HuH-7.5 (cell line): ENCODE data around the gene CFAP69.
"Not testable (repeated sequence)": the region's sequence is repeated elsewhere in the genome, so short reads cannot be mapped to it uniquely, and the experiment has no call there.

Experiments used
- DNase-seq: peaks from one replicate; pipeline ENCODE4 v3.0.0; 2011; ENCODE audit warnings: low spot score

The CFAP69 gene

DNA sequence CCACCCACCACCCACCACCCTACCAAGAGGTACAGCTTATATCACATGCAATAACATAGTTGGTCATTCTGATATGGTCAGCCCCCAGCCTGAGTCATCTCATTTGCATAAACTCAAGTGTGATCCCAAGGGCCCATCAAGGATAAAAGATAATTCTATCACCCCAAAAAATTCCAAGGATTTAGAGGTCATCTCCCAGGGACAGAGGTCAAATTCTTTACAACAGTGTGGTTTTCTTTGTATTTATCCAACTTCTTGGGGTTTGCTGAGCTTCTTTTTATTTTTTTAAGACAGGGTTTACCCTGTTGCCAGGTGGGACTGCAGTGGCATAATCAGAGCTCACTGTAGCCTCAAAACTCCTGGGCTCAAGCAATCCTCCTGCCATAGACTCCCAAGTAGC lies 92.1 kb downstream of the CFAP69 start:
- no peak for DNase-seq

DNA sequence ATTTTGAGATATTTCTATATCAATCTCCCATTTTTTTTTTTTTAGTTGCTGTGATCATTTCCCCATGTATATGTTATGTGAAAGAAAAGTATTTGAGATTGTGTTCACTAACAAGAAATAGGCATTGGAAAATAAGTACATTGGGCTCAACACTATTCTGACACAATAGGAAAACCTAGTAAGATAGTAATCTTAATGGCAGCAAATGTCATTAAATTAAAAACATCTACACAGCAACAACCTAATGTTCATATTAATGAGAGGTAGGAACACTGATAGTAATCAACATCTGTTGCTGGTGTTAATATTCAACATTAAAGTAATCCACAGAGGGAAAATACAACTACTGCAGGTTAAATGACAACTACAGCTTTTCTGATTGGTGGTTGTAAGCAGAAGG lies 100.0 kb downstream of the CFAP69 start:
- DNase-seq = no peak

DNA sequence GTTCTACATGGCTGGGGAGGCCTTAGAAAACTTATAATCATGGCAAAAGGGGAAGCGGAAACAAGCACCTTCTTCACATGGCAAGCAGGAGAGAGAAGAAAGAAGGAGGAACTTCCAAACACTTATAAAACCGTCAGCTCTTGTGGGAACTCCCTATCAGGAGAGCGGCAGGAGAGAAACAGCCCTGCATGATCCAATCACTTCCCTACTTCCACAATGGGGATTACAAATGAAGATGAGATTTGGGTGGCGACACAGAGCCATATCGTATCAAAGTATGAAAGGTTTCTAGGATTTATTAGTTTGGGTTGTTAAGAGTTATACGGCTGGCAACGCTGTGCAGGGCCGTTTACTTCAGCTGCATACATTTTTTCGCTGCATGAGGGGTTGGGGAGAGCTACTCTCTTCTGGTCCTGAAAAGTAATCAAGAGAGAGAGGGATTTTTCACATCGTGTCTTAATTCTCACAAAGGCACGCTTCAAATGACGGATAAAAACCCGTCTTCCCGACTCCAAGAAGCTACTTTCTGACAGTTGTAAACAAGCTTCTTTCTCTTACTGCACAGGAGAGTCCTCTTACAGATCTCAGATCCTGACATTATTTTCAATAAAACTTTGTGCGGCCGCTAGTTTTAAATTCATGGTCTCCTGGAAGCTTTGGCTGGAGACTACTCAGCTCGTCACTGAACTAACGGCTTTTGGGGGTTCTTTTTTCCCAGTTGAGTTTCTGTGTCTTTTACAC lies 100.8 kb downstream of the CFAP69 start:
- DNase-seq = no peak

DNA sequence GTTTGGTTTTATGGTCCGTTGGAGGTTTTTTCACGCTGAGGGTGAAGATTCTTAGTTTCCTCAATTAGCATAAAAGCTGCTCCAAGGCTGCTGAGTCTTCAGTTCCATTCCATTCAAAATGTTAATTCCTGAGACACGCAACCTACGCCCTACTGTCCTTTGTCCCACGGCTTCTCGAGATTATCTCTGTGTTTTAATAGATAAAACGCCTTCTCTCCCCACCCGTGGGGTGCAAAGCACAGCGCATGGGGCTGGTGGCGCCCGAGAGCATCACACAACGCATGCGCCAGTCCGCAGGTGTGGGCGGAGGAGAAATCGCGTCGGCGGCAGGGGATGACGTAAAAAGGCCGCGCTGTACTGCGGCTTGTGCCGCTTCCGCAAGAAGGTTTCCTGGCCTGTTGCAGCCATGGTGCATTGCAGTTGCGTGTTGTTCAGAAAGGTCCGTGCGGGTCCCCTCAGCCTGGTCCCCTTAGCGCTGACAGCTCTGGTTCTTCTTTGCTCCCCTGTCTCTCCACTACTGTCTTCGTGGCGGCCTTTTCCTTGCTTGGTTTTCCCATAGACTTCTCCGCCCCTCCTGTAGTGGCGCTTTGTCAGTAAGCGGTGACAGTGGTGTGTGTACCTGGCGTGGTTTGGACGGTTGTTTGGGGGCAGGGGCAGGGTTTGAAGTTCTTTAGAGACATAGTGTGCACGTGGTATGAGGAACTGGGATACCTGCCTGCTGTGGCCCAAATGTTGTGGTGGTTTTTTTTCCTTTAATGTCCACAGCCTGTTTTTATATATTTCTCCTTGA lies 101.6 kb downstream of the CFAP69 start, which contains the start of gene GTPBP10:
GTPBP10 (plus strand) TSS at position 381 of the 790 bp plus-strand sequence; CDS start at position 407, 26 bp downstream.
- DNase-seq = peak; percentile 68

DNA sequence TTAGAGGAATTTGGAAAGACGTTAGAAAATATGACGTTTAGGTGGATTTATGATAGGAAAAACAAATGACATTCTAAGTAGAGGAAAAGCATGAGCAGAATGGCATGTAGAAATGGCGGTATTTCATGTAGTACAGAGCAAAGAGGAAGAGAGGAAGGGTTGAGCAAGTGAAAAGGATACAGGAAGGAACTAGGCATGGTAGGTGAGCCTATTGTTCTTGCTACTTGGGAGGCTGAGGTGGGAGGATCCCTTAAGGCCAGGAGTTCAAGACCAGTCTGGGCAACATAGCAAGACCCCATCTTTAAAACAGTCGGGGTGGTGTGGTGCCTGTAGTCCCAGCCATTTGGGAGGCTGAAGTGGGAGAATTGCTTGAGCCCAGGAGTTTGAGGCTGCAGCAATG lies 102.8 kb downstream of the CFAP69 start:
- DNase-seq = no peak

DNA sequence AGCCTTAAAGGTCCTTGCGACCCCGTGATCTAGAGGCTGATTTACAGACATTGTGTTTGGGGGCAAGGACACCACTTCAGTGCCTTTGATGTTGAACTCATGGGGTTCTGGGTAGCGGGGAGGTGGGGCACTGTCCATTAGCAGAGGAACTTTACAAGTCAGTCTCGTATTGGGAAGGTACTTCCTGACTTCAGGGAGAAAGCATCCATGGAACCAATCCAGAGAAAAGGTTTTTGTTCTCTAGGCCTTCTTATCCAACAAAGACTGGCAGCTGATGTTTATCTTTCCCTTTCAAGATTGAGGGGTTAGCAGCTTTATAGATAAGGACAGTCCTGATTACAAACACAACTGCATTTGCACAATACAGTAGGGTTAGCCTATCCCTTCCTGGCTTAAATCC lies 104.3 kb downstream of the CFAP69 start:
- no peak for DNase-seq

DNA sequence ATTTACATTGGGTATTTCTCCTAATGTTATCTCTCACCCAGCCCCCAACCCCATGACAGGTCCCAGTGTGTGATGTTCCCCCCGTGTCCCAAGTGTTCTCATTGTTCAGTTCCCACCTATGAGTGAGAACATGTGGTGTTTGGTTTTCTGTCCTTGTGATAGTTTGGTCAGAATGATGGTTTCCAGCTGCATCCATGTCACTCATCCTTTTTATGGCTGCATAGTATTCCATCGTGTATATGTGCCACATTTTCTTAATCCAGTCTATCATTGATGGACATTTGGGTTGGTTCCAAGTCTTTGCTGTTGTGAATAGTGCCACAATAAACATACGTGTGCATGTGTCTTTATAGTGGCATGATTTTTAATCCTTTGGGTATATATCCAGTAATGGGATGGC lies 105.1 kb downstream of the CFAP69 start:
- not testable (repeated sequence) for DNase-seq

DNA sequence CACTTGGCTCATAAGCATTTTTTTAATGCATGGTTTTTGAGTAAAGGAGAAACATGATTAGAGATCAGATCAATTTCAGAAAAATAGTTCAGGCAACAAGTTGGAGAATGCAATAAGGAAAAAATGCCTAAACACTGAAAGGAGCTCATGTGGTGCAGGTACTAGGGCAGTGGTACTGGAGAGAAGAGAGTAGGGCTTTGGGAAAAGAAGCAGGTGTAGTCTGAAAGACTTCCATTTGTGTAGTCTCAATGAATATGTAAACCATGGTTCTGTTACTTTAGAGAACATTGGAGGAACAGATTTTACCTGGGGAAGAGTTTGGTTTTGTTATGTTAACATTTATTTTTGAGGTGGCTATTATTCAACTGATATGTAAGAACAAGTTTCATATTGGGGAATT lies 107.0 kb downstream of the CFAP69 start:
- DNase-seq = no peak
